ENCODE results near the gene STX4.

GRCh38 chr16:31085873-31086628 lies 52.7 kb downstream of the STX4 start:
- TF ChIP-seq, protein P1, sequence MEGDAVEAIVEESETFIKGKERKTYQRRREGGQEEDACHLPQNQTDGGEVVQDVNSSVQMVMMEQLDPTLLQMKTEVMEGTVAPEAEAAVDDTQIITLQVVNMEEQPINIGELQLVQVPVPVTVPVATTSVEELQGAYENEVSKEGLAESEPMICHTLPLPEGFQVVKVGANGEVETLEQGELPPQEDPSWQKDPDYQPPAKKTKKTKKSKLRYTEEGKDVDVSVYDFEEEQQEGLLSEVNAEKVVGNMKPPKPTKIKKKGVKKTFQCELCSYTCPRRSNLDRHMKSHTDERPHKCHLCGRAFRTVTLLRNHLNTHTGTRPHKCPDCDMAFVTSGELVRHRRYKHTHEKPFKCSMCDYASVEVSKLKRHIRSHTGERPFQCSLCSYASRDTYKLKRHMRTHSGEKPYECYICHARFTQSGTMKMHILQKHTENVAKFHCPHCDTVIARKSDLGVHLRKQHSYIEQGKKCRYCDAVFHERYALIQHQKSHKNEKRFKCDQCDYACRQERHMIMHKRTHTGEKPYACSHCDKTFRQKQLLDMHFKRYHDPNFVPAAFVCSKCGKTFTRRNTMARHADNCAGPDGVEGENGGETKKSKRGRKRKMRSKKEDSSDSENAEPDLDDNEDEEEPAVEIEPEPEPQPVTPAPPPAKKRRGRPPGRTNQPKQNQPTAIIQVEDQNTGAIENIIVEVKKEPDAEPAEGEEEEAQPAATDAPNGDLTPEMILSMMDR (IDR thresholded peaks at IDR 0.05), result no peak
- no peak for TF ChIP-seq POLR2A (IDR thresholded peaks at IDR 0.05)
- TF ChIP-seq POLR2AphosphoS5 (IDR thresholded peaks at IDR 0.05), result no peak

Measured in breast epithelium (tissue), 3 donors.